GM12873 (cell line): ENCODE data around the gene VCPKMT.

Experiments used
- TF ChIP-seq, protein P1 (sequence below): IDR thresholded peaks from 2 replicates; pipeline ENCODE4 v1.5.1; 2012; ENCODE audit warnings: low read depth, mild to moderate bottlenecking, moderate library complexity, low read length, control low read depth; ENCODE audit not compliant: insufficient read depth; ENCODE audit errors: missing control alignments

The VCPKMT gene

DNA sequence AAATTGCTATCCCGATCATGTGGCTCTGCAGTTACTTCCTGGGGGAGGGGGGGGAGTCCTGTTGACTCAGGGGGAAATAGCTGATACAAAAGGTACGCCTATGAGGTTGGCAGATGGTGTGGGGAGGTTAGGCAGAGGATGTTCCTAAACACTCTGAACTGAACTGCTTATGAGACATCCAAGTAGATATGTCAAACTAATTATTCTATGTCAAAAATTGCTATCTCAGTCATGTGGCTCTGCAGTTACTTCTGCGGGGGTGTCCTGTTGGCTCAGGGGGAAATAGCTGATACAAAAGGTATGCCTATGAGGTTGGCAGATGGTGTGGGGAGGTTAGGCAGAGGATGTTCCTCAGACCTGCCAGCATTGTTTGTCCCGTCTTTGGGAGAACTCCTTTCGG, 5.1 kb upstream of the VCPKMT start:
- TF ChIP-seq, protein P1, sequence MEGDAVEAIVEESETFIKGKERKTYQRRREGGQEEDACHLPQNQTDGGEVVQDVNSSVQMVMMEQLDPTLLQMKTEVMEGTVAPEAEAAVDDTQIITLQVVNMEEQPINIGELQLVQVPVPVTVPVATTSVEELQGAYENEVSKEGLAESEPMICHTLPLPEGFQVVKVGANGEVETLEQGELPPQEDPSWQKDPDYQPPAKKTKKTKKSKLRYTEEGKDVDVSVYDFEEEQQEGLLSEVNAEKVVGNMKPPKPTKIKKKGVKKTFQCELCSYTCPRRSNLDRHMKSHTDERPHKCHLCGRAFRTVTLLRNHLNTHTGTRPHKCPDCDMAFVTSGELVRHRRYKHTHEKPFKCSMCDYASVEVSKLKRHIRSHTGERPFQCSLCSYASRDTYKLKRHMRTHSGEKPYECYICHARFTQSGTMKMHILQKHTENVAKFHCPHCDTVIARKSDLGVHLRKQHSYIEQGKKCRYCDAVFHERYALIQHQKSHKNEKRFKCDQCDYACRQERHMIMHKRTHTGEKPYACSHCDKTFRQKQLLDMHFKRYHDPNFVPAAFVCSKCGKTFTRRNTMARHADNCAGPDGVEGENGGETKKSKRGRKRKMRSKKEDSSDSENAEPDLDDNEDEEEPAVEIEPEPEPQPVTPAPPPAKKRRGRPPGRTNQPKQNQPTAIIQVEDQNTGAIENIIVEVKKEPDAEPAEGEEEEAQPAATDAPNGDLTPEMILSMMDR = no peak

DNA sequence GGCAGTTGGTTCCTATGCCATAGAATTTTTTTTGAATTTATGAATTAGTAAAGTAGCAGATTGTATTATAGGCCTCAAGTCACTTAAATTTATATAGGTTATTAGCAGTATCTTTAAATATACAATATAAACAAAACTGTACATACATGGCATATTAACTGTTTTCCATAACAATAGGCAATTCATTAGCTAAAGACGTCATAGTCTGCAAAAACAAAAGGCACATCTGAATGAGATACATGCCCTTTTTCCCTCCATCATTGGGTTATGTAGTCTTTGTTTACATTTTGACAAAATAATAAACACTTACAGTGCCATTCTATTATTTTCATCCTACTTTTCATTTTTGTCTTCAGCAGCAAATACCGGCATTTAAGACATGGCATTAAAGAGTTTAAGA, 1.1 kb upstream of the VCPKMT start:
- TF ChIP-seq, protein P1 = no peak

DNA sequence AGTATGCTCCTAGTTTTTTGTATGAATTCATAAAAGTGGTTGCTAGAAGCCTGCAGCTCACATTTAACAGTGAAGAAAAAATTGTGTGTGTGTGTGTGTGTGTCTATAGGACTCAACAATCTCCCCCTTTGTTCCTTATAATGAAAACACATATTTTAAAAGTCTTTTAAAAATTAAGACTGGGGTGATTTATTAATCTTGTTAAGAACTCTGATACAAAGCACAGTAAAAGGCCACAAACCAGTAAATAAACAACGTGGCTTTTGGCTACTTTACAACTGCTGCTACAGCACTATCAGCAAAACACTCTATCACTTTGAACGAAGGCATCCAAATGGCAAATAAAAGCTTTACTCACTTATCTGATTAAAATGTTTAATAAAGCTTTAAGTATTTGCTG, 594 bp upstream of the VCPKMT start:
- TF ChIP-seq, protein P1 = no peak

DNA sequence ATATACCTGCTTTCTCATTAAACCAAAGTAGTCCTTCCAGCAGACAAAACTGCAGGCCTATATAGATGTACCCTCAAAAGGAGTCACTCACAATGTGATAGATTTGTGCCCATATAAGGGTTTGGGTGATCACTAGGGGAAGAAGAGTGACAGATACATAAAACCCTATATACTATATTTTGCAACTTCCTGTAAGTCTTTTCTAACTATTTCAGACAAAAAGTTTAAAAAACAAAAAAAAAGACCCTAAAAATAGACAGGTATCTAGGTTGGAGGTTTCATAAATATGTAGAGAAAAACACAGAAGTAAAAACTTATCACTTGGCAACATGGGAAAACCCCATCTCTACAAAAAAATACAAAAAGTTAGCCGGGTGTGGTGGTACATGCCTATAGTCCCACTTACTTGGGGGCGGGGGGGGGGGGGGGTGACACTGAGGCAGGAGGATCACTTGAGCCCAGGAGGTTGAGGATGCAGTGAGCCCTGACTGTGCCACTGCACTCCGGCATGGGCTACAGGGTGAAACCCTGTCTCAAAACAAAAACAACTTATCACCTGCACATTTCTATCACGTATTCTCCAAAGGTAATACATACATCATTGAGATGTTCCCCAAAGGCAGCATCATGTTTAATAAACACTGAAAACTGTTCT, 2.9 kb downstream of the VCPKMT start:
- TF ChIP-seq, protein P1 = no peak

DNA sequence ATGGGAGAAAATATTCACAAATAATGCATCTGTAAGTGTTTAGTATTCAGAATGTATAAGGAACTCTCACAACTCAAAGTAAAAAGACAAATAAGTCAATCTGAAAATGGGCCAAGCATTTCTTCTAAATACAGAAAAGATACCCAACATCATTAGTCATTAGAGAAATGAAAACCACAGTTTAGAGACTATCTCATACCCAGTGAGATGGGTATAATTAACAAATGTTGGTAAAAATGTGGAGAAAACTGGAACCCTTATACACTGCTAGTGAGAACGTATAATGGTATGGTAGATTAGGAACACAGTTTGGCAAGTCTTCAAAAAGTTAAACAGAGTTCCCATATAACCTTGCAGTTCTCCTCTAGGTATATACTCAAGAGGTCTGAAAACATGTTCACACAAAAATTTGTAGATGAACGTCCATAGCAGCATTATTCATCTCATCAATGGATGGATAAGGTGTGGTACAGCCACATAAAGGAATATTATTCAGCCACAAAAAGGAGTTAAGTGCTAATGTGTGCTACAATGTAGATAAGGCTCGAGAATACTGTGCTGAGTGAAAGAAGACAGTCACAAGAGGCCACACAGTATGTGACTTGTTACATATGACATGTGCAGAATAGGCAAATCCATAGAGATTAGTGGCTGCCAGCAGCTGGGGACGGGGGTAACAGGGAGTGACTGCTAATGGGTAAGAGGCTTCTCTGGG, 5.9 kb downstream of the VCPKMT start:
- TF ChIP-seq, protein P1 = no peak

DNA sequence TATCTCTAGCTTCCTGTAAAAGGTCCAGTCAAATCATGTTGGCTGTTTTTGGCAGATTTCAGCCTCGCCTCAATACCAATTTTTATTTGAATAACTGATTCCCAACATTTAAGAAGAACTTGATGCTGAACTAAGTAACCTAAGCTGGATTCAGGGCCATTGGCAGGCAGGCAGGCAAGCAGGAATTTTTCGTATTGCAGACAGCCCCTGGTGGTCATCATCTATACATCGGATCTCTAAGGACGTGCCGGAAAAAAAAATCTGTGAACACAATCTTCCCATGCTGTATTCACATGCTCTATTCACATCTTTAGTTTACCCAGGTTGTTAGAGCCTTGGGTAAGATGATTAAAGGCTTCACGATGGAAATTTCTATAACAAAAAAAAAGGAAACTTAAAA, 7.0 kb downstream of the VCPKMT start:
- TF ChIP-seq, protein P1 = no peak

DNA sequence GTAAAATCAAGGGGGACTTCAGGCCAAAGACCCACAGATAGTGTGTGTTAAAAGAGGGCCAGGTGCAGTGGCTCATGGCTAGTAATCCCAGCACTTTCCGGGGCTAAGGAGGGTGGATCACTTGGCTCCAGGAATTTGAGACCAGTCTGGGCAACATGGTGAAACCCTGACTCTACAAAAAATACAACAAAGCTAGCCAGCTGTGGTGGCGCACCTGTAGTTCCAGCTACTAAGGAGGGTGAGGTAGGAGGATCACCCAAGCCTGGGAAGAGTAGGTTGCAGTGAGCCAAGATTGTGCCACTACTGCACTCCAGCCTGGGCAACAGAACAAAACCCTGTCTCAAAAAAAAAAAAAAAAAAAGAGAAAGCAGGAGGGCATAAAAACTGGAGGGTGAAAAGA, 8.5 kb downstream of the VCPKMT start:
- TF ChIP-seq, protein P1 = no peak
